HG02763 (cell line): ENCODE data around the gene RASGRF1.

Source experiments
- ATAC-seq: cut with Tn5 transposase; IDR thresholded peaks from one replicate; pipeline ENCODE4 v1.9.1; 2021; ENCODE audit warnings: mild to moderate bottlenecking, moderate library complexity; ENCODE audit not compliant: unreplicated experiment

RASGRF1 gene

DNA sequence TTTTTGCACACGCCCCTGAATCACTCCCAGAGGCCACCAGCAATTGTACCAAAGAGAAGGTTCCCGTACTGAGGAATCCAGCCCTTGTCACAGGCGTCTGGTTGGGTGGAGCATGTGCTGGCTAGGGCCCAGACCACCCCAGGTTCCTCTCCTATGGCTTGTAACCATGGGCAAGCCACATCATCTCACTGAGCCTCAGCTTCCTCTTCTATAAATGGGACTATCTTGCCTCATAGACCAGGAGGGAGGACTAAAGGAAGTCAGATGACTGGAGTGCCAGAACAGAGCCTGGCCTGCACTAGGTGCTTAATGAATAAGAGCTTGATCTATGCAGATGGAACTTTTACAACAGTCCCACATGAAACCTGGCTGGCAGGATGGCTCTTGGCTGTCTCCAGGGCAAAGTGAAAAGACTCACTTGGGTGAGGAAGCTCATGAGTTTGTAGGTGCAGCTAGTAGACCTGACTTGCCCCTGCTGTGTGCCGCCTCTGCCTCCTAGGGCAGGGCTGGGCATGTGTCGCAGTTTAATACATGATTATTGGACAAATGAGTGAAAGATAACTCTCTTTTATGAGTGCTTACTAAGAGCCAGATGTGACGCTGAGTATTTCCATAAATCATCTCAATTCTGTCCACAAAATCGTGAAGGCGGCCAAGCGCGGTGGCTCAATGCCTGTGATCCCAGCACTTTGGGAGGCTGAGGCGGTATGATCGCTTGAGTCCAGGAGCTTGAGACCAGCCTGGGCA, 175.1 kb downstream of the RASGRF1 start:
- ATAC-seq: no peak

DNA sequence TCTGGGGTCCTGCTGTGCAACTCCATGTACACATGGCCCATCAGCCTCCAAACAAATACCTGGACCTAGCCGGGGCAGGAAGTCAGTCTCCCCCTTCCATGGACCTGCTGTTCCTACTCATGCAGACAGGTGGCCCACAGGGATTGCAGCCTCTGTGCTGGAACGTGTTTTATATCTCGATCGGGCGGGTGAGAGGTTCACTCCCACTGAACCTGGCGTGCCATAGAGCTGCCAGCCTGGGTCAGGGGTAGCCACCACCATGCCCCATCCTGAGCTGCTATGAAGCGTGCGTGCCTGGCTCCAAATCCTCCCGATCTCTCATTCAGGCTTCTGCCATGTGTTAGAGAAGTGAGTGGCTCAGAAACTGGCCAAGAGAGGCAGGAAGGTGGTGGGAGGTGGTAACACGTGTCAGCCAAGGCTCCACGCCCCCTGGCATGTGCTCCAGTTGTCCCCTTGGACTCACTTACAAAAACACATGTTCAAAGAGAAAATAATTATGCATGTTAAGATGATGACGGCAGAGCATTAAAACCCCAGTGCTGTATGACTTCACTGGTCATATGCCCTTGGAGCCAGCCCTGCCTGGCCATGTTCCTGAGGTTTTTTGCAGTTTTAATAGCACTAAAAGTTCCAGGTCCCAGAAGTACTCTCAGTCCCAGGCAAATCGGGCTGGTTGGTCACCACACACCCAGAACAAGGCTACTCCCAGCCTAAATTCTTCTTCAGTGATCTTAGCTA, 176.4 kb downstream of the RASGRF1 start:
- ATAC-seq: no peak

GRCh38 chr15:78913012-78913411, 177.6 kb downstream of the RASGRF1 start:
- no peak for ATAC-seq

GRCh38 chr15:78912316-78912715, 178.3 kb downstream of the RASGRF1 start:
- ATAC-seq: no peak

DNA sequence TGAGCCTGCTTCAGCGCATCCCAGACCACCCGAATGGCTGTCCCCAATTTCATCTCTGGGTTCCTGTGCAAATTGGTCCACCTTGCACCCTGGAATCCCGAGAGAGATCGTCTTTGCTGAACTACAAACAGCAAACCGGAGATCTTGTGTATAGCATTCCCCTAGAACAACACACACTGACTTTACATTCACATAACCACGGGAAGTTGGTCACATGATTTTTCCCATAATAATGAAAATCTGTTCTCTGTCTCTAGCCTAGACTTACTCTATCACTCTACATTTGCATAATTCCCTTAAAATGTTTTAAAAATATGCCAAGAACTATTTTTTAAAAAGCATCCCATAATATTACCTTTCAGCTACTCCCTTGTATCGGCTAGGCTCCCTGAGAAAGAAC, 180.3 kb downstream of the RASGRF1 start:
- no peak for ATAC-seq
